ENCODE data around the gene ERCC6L2. TPM values are rescaled to one million over a fixed set of nuclear protein-coding genes. Genes with fewer than 3 reads are reported as not detected.

ERCC6L2 gene
- total and polyA plus RNA-seq, 10 of the 15 experiments (the other 5 are each of a cell fraction or from before 2014, with no cell fraction given) = 8.1 to 45.0 (median 22.6) TPM

DNA sequence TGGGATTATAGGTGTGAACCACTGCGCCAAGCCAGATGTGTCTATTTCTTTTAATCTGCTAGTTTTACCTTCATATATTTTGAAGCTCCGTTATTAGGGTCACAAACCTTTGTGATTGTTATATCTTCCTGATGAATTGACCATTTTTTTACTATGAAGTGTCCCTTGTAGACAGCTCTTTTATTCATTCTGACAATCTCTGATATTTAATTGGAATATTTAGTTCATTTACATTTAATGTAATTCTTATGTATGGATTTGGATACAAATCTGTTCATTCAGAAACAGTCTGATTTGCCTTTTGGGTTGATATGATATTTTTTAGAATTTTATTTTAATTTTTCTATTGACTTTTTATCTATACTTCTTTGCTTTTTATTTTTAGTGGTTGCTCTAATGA lies 17.2 kb downstream of the ERCC6L2 start (continued):
- TF ChIP-seq, protein P1, sequence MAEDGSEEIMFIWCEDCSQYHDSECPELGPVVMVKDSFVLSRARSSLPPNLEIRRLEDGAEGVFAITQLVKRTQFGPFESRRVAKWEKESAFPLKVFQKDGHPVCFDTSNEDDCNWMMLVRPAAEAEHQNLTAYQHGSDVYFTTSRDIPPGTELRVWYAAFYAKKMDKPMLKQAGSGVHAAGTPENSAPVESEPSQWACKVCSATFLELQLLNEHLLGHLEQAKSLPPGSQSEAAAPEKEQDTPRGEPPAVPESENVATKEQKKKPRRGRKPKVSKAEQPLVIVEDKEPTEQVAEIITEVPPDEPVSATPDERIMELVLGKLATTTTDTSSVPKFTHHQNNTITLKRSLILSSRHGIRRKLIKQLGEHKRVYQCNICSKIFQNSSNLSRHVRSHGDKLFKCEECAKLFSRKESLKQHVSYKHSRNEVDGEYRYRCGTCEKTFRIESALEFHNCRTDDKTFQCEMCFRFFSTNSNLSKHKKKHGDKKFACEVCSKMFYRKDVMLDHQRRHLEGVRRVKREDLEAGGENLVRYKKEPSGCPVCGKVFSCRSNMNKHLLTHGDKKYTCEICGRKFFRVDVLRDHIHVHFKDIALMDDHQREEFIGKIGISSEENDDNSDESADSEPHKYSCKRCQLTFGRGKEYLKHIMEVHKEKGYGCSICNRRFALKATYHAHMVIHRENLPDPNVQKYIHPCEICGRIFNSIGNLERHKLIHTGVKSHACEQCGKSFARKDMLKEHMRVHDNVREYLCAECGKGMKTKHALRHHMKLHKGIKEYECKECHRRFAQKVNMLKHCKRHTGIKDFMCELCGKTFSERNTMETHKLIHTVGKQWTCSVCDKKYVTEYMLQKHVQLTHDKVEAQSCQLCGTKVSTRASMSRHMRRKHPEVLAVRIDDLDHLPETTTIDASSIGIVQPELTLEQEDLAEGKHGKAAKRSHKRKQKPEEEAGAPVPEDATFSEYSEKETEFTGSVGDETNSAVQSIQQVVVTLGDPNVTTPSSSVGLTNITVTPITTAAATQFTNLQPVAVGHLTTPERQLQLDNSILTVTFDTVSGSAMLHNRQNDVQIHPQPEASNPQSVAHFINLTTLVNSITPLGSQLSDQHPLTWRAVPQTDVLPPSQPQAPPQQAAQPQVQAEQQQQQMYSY (CRISPR knock-in tag; IDR thresholded peaks at IDR 0.05) = no peak
- TF ChIP-seq, protein P2, sequence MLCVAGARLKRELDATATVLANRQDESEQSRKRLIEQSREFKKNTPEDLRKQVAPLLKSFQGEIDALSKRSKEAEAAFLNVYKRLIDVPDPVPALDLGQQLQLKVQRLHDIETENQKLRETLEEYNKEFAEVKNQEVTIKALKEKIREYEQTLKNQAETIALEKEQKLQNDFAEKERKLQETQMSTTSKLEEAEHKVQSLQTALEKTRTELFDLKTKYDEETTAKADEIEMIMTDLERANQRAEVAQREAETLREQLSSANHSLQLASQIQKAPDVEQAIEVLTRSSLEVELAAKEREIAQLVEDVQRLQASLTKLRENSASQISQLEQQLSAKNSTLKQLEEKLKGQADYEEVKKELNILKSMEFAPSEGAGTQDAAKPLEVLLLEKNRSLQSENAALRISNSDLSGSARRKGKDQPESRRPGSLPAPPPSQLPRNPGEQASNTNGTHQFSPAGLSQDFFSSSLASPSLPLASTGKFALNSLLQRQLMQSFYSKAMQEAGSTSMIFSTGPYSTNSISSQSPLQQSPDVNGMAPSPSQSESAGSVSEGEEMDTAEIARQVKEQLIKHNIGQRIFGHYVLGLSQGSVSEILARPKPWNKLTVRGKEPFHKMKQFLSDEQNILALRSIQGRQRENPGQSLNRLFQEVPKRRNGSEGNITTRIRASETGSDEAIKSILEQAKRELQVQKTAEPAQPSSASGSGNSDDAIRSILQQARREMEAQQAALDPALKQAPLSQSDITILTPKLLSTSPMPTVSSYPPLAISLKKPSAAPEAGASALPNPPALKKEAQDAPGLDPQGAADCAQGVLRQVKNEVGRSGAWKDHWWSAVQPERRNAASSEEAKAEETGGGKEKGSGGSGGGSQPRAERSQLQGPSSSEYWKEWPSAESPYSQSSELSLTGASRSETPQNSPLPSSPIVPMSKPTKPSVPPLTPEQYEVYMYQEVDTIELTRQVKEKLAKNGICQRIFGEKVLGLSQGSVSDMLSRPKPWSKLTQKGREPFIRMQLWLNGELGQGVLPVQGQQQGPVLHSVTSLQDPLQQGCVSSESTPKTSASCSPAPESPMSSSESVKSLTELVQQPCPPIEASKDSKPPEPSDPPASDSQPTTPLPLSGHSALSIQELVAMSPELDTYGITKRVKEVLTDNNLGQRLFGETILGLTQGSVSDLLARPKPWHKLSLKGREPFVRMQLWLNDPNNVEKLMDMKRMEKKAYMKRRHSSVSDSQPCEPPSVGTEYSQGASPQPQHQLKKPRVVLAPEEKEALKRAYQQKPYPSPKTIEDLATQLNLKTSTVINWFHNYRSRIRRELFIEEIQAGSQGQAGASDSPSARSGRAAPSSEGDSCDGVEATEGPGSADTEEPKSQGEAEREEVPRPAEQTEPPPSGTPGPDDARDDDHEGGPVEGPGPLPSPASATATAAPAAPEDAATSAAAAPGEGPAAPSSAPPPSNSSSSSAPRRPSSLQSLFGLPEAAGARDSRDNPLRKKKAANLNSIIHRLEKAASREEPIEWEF (IDR thresholded peaks at IDR 0.05; ENCODE audit: insufficient replicate concordance, low read depth, low read length) = no peak
- TF ChIP-seq SIN3A (IDR thresholded peaks at IDR 0.05; ENCODE audit: low read depth, low read length) (no peak), CHD1 (IDR thresholded peaks at IDR 0.05; ENCODE audit: low read depth, low read length) (no peak)

Measured in GM12878 (cell line).